Sigmoid colon (tissue), 7 donors: Measurements from ENCODE around the gene CCNA2. TPM values are rescaled to one million over a fixed set of nuclear protein-coding genes. Genes with fewer than 3 reads are reported as not detected.

Experiments used
- DNase-seq: peaks from one replicate; pipeline ENCODE4 v3.0.0-alpha.2; 2019
- H3K27ac ChIP-seq, 4 donors: fragments of 200-600 bp; sonication (generic); one replicate each; pipeline ENCODE4 v1.5.1; 2016 to 2019; ENCODE audit warnings: mild to moderate bottlenecking in 1 of 4
- H3K27me3 ChIP-seq, 3 donors: fragments of 200-600 bp; sonication (generic); one replicate each; pipeline ENCODE4 v1.5.1; 2019; ENCODE audit warnings: mild to moderate bottlenecking in 1 of 3
- H3K36me3 ChIP-seq, 4 donors: fragments of 200-600 bp; sonication (generic); one replicate each; pipeline ENCODE4 v1.5.1; 2016 to 2019
- H3K4me1 ChIP-seq, 4 donors: fragments of 200-600 bp; sonication (generic); one replicate each; pipeline ENCODE4 v1.5.1; 2017 to 2019
- H3K4me3 ChIP-seq, 4 donors: fragments of 200-600 bp; sonication (generic); one replicate each; pipeline ENCODE4 v1.5.1; 2017 to 2019; ENCODE audit warnings: mild to moderate bottlenecking in 2 of 4, moderate library complexity in 1 of 4
- H3K9me3 ChIP-seq, 4 donors: fragments of 200-600 bp in 3 of 4; sonication (generic) in 3 of 4; one replicate each; pipeline versions ENCODE4 v1.5.1 to v1.6.1; 2013 to 2019
- EP300 ChIP-seq, 4 donors: sonication (generic); formaldehyde crosslinking; IDR thresholded peaks; one replicate each; pipeline ENCODE4 v1.6.1; 2017; ENCODE audit warnings: antibody characterized with exemption in 4 of 4
- POLR2A ChIP-seq, 2 donors: fragments of 450-650 bp; IDR thresholded peaks; one replicate each; pipeline ENCODE4 v1.6.1; 2016; ENCODE audit warnings: antibody characterized with exemption in 2 of 2, mild to moderate bottlenecking in 2 of 2, moderate library complexity in 2 of 2
- POLR2AphosphoS5 ChIP-seq, 4 donors: sonication (generic); formaldehyde crosslinking; IDR thresholded peaks; one replicate each; pipeline ENCODE4 v1.6.1; 2017; ENCODE audit warnings: antibody characterized with exemption in 4 of 4
- WGBS, 2 donors: extraction: QIAGEN DNeasy Blood & Tissue Kit; methylation state at CpG; one replicate each; pipeline ENCODE4 v1.1.7; 2013; 5-methylcytosine and 5-hydroxymethylcytosine counted together
- intact Hi-C: fragments of 100-400 bp; cut with DNase I; formaldehyde crosslinking; loops from one replicate; pipeline ENCODE4 v1.15.1; 2023
- polyA plus RNA-seq, 3 donors: library from polyadenylated mRNA; stranded (reverse); fragments of 200-250 nt; gene quantifications; one replicate each; pipeline ENCODE4 v1.2.3, GENCODE V29; 2013
- total RNA-seq, 4 donors: library from RNA; depleted of rRNA; stranded (reverse); fragments of >200 nt; gene quantifications; one replicate each; pipeline ENCODE4 v1.1.0, GENCODE V29; 2016
- TF ChIP-seq, protein P1 (sequence below), 4 experiments: fragments of 450-650 bp in 3 of 4; fragments of 200-600 bp in 1 of 4; IDR thresholded peaks; one replicate each; pipeline ENCODE4 v1.5.1; 2016 to 2019; ENCODE audit warnings: antibody characterized with exemption in 4 of 4, mild to moderate bottlenecking in 3 of 4, moderate library complexity in 2 of 4
- donor health status: healthy with polysubstance abuse.
- donor health status: Bipolar disorder and iron deficiency.
- donor health status: healthy.

The CCNA2 gene
- total and polyA plus RNA-seq, 7 donors, result 2.1 to 22.8 (median 2.3) TPM

DNA sequence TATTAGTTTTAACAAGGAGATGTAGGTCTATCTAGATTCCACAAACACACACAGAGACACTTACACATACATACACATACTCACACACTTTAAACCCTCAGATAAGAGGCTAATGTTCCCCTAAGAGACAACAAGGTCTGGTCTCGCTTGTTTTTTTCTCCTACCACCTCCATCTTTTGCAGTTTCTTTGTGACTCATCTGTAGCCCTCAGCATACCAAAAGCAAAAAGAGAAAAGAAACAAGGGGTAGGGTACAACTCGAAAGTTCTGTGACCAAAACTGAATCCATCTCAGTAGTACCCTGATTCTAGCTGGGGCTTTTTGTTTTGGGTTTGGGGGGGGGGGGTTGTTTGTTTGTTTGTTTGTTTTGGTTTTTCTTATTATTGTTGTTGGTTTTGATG, 34.8 kb downstream of the CCNA2 start:
- 78 to 84% methylated on average over 2 of the region's 2 CpGs for WGBS, 2 donors
- H3K36me3 ChIP-seq, result no peaks in the 10 kb centered on the region

DNA sequence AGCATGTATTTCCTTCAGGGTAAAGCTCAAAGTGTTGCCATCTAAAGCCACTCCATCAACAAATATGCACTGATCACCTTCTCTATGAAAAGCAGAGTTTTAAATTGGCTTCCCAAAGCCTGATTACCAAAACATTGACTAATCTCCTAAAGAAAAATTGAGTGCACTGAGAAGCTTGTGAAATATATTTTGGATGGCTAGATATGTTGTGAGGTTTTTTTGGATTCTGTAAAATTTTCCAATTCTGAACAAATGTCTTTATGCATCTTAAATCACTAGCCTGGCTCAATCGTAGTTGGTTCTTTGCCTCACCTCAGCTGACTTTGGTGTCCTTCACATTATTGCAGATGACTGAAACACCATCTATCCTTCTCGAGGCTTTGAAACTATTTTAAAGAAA, 37.5 kb downstream of the CCNA2 start:
- no peaks in the 10 kb centered on the region for H3K9me3 ChIP-seq
- intact Hi-C loops, result no loop called here
- H3K36me3 ChIP-seq, result no peaks in the 10 kb centered on the region
- H3K4me1 ChIP-seq, result peaks cover 0 to 7% (median 0%) of the 10 kb centered on the region in 4 donors
- TF ChIP-seq POLR2A (IDR thresholded peaks at IDR 0.05), result no peak
- no peak for TF ChIP-seq EP300 (IDR thresholded peaks at IDR 0.05)
- TF ChIP-seq POLR2AphosphoS5 (IDR thresholded peaks at IDR 0.05), result no peak
- TF ChIP-seq, protein P1, sequence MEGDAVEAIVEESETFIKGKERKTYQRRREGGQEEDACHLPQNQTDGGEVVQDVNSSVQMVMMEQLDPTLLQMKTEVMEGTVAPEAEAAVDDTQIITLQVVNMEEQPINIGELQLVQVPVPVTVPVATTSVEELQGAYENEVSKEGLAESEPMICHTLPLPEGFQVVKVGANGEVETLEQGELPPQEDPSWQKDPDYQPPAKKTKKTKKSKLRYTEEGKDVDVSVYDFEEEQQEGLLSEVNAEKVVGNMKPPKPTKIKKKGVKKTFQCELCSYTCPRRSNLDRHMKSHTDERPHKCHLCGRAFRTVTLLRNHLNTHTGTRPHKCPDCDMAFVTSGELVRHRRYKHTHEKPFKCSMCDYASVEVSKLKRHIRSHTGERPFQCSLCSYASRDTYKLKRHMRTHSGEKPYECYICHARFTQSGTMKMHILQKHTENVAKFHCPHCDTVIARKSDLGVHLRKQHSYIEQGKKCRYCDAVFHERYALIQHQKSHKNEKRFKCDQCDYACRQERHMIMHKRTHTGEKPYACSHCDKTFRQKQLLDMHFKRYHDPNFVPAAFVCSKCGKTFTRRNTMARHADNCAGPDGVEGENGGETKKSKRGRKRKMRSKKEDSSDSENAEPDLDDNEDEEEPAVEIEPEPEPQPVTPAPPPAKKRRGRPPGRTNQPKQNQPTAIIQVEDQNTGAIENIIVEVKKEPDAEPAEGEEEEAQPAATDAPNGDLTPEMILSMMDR (IDR thresholded peaks at IDR 0.05), result no peak
- whole genome bisulfite sequencing, 2 donors, result 69 to 86% methylated on average over 2 of the region's 2 CpGs
- H3K27me3 ChIP-seq, result no peaks in the 10 kb centered on the region
- no peak overlapping the region for H3K4me3 ChIP-seq
- H3K27ac ChIP-seq, result peak overlapping the region in 3 of 4 donors; percentile 19 to 31 (median 22)
- DNase-seq, result no peak

More for the DNA sequence above, 34.8 kb downstream of the CCNA2 start:
- H3K9me3 ChIP-seq, result no peaks in the 10 kb centered on the region
- H3K27me3 ChIP-seq, result no peaks in the 10 kb centered on the region
- DNase-seq, result no peak
- no peak overlapping the region for H3K4me3 ChIP-seq
- no peak for TF ChIP-seq POLR2A (IDR thresholded peaks at IDR 0.05)
- no peak for TF ChIP-seq EP300 (IDR thresholded peaks at IDR 0.05)
- TF ChIP-seq, protein P1 (IDR thresholded peaks at IDR 0.05), result no peak
- no peak for TF ChIP-seq POLR2AphosphoS5 (IDR thresholded peaks at IDR 0.05)
- intact Hi-C loops, result no loop called here
- H3K27ac ChIP-seq, result no peak overlapping the region
- peaks cover 0 to 7% (median 0%) of the 10 kb centered on the region in 4 donors for H3K4me1 ChIP-seq

DNA sequence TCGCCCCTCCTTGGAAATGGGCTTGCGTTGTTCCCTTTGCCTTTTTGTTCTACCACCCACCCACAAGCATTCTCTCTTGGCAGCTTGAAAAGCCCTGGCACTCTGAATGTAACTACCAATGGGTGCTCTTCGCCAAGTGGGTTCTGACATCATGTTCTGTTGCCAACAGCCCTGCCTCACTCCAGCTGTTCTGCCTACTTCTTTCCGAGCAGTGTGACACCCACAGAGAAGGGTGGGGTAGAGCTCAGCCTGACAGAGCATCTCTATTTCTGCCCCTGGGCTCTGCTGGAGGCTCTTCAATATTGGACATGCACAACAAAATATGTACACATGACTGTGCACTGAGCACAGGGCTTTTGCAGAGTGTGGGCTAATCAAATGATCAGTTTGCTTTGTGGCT, 38.2 kb downstream of the CCNA2 start:
- H3K27me3 ChIP-seq, result no peaks in the 10 kb centered on the region
- H3K27ac ChIP-seq, result peak overlapping the region; percentile 19 to 52 (median 27)
- H3K36me3 ChIP-seq, result no peaks in the 10 kb centered on the region
- no peaks in the 10 kb centered on the region for H3K9me3 ChIP-seq
- 75 to 82% methylated on average over 4 of the region's 4 CpGs for WGBS, 2 donors
- TF ChIP-seq EP300 (IDR thresholded peaks at IDR 0.05) (no peak), POLR2A (IDR thresholded peaks at IDR 0.05) (no peak)
- intact Hi-C loops, result no loop called here
- peaks cover 0 to 7% (median 0%) of the 10 kb centered on the region in 4 donors for H3K4me1 ChIP-seq
- no peak overlapping the region for H3K4me3 ChIP-seq
- DNase-seq, result peak; percentile 68

DNA sequence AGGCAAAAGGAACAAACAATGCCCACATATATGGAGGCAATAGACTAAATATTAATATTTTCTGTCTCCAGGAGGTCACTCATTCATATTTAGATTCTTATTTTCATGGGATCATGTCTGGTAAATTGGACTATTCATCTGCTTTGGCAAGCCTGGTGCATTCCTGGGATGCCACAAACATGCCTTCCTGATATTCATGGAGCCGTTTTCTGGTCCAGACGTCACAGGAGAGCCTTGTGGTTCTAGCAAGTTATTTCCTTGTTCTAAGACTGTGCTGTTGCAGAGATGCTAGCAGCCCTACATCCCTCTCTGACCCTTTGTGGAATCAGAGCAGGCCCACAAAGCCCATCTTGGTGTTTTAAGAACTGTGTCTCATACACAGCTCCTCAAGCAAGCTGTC, 38.7 kb downstream of the CCNA2 start:
- peak; percentile 67 for DNase-seq
- intact Hi-C loops, result no loop called here
- Histone ChIP-seq H3K27ac (peak overlapping the region in 3 of 4 donors; percentile 2 to 52 (median 32)), H3K4me3 (no peak overlapping the region), H3K9me3 (no peaks in the 10 kb centered on the region), H3K36me3 (no peaks in the 10 kb centered on the region), H3K27me3 (no peaks in the 10 kb centered on the region), H3K4me1 (peaks cover 0 to 7% (median 0%) of the 10 kb centered on the region in 4 donors)
- 60 to 63% methylated on average over 2 of the region's 2 CpGs for WGBS, 2 donors
- no peak for TF ChIP-seq POLR2A (IDR thresholded peaks at IDR 0.05)
- no peak for TF ChIP-seq EP300 (IDR thresholded peaks at IDR 0.05)
- TF ChIP-seq POLR2AphosphoS5 (IDR thresholded peaks at IDR 0.05), result peak in 2 of 4 donors; percentile 6 to 32
- TF ChIP-seq, protein P1 (IDR thresholded peaks at IDR 0.05), result no peak

DNA sequence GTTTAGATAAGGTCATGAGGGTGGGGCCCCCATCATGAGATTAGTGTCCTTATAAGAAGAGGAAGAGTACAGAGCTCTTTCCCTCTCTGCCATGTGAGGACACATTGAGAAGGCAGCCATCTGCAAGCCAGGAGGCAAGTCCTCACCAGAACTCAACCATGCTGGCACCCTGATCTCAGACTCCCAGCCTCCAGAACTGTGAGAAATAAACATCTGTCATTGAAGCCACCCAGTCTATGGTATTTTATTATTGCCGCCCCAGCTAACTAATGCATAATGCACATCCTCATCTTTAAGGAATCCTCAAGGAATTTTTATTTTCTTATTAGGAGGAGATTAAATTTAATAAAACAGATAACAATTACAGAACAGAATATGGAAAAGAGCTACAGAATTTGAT, 39.3 kb downstream of the CCNA2 start:
- TF ChIP-seq POLR2AphosphoS5 (IDR thresholded peaks at IDR 0.05) (no peak), EP300 (IDR thresholded peaks at IDR 0.05) (no peak), POLR2A (IDR thresholded peaks at IDR 0.05) (no peak)
- TF ChIP-seq, protein P1 (IDR thresholded peaks at IDR 0.05), result no peak
- H3K27ac ChIP-seq, result peak overlapping the region in 1 of 4 donors; percentile 24
- intact Hi-C loops, result no loop called here

More for the DNA sequence above, 39.3 kb downstream of the CCNA2 start:
- Histone ChIP-seq H3K36me3 (no peaks in the 10 kb centered on the region), H3K4me1 (peaks cover 0 to 7% (median 0%) of the 10 kb centered on the region in 4 donors), H3K9me3 (no peaks in the 10 kb centered on the region), H3K4me3 (no peak overlapping the region), H3K27me3 (no peaks in the 10 kb centered on the region)
- WGBS, 2 donors, result 54 to 94% methylated on average over 1 of the region's 1 CpG
- DNase-seq, result no peak
